H1 (cell line): ENCODE measurements around the gene BGLAP. TPM values are rescaled to one million over a fixed set of nuclear protein-coding genes. Genes with fewer than 3 reads are reported as not detected.

Experiments
- CTCF ChIA-PET: fragments of 300-600 bp; sonication (Branson Sonifier 250); formaldehyde crosslinking; loops from one replicate; lab custom pipeline; 2021; ENCODE audit not compliant: partially characterized antibody; lab: Charles Lee
- POLR2A ChIA-PET: fragments of 300-600 bp; sonication (Branson Sonifier 250); formaldehyde crosslinking; loops from one replicate; lab custom pipeline; 2021; ENCODE audit warnings: inconsistent platforms; ENCODE audit not compliant: partially characterized antibody; lab: Charles Lee
- DNase-seq, 2 experiments: peaks; one replicate each; pipeline versions ENCODE4 v3.0.0 to v3.0.0-alpha.2; 2010 to 2022; ENCODE audit warnings: low spot score in 2 of 2, low read depth in 1 of 2, mixed read lengths in 1 of 2
- FAIRE-seq: peaks from 2 replicates; lab custom pipeline; 2011; peaks lifted over from hg19 to GRCh38; lab: Jason Lieb, UNC
- H2AFZ ChIP-seq: 2 replicates; pipeline ENCODE4 v1.8.1; 2012; ENCODE audit warnings: low read length, inconsistent platforms
- H2AK5ac ChIP-seq: 2 replicates; pipeline ENCODE4 v1.6.1; 2013; ENCODE audit warnings: low read depth, low read length
- H2BK120ac ChIP-seq: replicated peaks from 2 replicates; pipeline ENCODE3; 2013; ENCODE audit warnings: low read depth, low read length, inconsistent platforms
- H2BK12ac ChIP-seq: 2 replicates; pipeline ENCODE4 v1.6.1; 2013; ENCODE audit warnings: low read depth, low read length
- H2BK15ac ChIP-seq: 2 replicates; pipeline ENCODE4 v1.6.1; 2013; ENCODE audit warnings: low read length
- H2BK20ac ChIP-seq: 2 replicates; pipeline ENCODE4 v1.6.1; 2013; ENCODE audit warnings: low read length
- H2BK5ac ChIP-seq: 2 replicates; pipeline ENCODE4 v1.6.1; 2013; ENCODE audit warnings: low read depth, low read length
- H3K14ac ChIP-seq: 2 replicates; pipeline ENCODE4 v1.6.1; 2013; ENCODE audit warnings: inconsistent platforms; ENCODE audit not compliant: insufficient read length
- H3K18ac ChIP-seq: 2 replicates; pipeline ENCODE4 v1.6.1; 2013; ENCODE audit warnings: low read length; ENCODE audit errors: extremely low read depth
- H3K23ac ChIP-seq: 2 replicates; pipeline ENCODE4 v1.6.1; 2013; ENCODE audit warnings: inconsistent platforms; ENCODE audit not compliant: insufficient read length
- H3K23me2 ChIP-seq: 2 replicates; pipeline ENCODE4 v1.6.1; 2013; ENCODE audit warnings: low read depth, low read length
- H3K27ac ChIP-seq: 2 replicates; pipeline ENCODE4 v1.6.1; 2011; ENCODE audit warnings: low read depth, low read length, inconsistent platforms
- H3K27me3 ChIP-seq, 4 experiments: replicated peaks in 1 of 4; 1 replicate in 1 of 4; 2 replicates in 3 of 4; pipeline versions ENCODE4 v1.6.1 to v1.8.1; 2011 to 2013; ENCODE audit warnings: low read length in 3 of 4, mild to moderate bottlenecking in 3 of 4, inconsistent platforms in 2 of 4, mixed read lengths in 2 of 4, moderate library complexity in 1 of 4; ENCODE audit not compliant: control insufficient read depth in 3 of 4, insufficient read depth in 3 of 4; ENCODE audit errors: extremely low read depth in 1 of 4
- H3K36me3 ChIP-seq, 4 experiments: 2 replicates each; pipeline versions ENCODE4 v1.6.1 to v1.8.1; 2011 to 2013; ENCODE audit warnings: mild to moderate bottlenecking in 4 of 4, low read length in 3 of 4, moderate library complexity in 2 of 4, control low read depth in 1 of 4, inconsistent platforms in 1 of 4; ENCODE audit not compliant: insufficient read depth in 4 of 4, control insufficient read depth in 2 of 4
- H3K4ac ChIP-seq: replicated peaks from 2 replicates; pipeline ENCODE3; 2013; ENCODE audit warnings: low read length, low read depth, mixed read lengths, inconsistent platforms; ENCODE audit not compliant: insufficient read length
- H3K4me1 ChIP-seq, 4 experiments: replicated peaks in 1 of 4; 1 replicate in 1 of 4; 2 replicates in 3 of 4; pipeline versions ENCODE4 v1.6.1 to v1.8.1; 2011 to 2013; ENCODE audit warnings: low read length in 3 of 4, inconsistent platforms in 2 of 4, mixed read lengths in 1 of 4; ENCODE audit not compliant: insufficient read depth in 4 of 4, control insufficient read depth in 3 of 4
- H3K4me2 ChIP-seq, 2 experiments: 2 replicates each; pipeline versions ENCODE4 v1.6.1 to v1.8.1; 2011 to 2013; ENCODE audit warnings: low read depth in 2 of 2, low read length in 2 of 2, control low read depth in 1 of 2, inconsistent platforms in 1 of 2, mild to moderate bottlenecking in 1 of 2; ENCODE audit not compliant: insufficient read depth in 1 of 2
- H3K4me3 ChIP-seq, 4 experiments: fragments of 200-600, 300-600 bp in 1 of 4; sonication (generic), shearing (Covaris generic), sonication (Bioruptor Twin) in 1 of 4; 2 replicates each; pipeline versions ENCODE4 v1.5.1 to v1.8.1; 2011 to 2016; ENCODE audit warnings: low read length in 4 of 4, low read depth in 3 of 4, control low read depth in 2 of 4, inconsistent platforms in 2 of 4, mild to moderate bottlenecking in 2 of 4, mixed read lengths in 1 of 4, moderate library complexity in 1 of 4; ENCODE audit not compliant: insufficient read depth in 2 of 4; ENCODE audit errors: extremely low read depth in 1 of 4
- H3K56ac ChIP-seq: replicated peaks from 2 replicates; pipeline ENCODE3; 2013; ENCODE audit warnings: low read depth, mild to moderate bottlenecking, mixed read lengths, low read length, inconsistent platforms; ENCODE audit not compliant: insufficient read length
- H3K79me1 ChIP-seq: 2 replicates; pipeline ENCODE4 v1.6.1; 2013; ENCODE audit warnings: low read depth, low read length, control low read depth
- H3K79me2 ChIP-seq, 2 experiments: 2 replicates each; pipeline versions ENCODE4 v1.6.1 to v1.8.1; 2012 to 2013; ENCODE audit warnings: low read length in 2 of 2, mild to moderate bottlenecking in 2 of 2, inconsistent platforms in 1 of 2; ENCODE audit not compliant: insufficient read depth in 2 of 2, control insufficient read depth in 1 of 2
- H3K9ac ChIP-seq, 4 experiments: replicated peaks in 1 of 4; 1 replicate in 1 of 4; 2 replicates in 3 of 4; pipeline versions ENCODE4 v1.6.1 to v1.8.1; 2011 to 2013; ENCODE audit warnings: low read depth in 3 of 4, low read length in 3 of 4, control low read depth in 2 of 4, mild to moderate bottlenecking in 2 of 4, moderate library complexity in 2 of 4, inconsistent platforms in 1 of 4; ENCODE audit errors: extremely low read depth in 1 of 4
- H3K9me3 ChIP-seq, 2 experiments: 2 replicates each; pipeline versions ENCODE4 v1.6.1 to v1.8.1; 2012 to 2013; ENCODE audit warnings: mild to moderate bottlenecking in 2 of 2, moderate library complexity in 2 of 2, control low read depth in 1 of 2, inconsistent platforms in 1 of 2, low read depth in 1 of 2, low read length in 1 of 2, mixed read lengths in 1 of 2; ENCODE audit not compliant: insufficient read depth in 2 of 2
- H4K20me1 ChIP-seq, 2 experiments: replicated peaks in 1 of 2; 2 replicates each; pipeline versions ENCODE3 to v1.8.1; 2011 to 2013; ENCODE audit warnings: inconsistent platforms in 2 of 2, low read length in 2 of 2, mild to moderate bottlenecking in 1 of 2; ENCODE audit not compliant: insufficient read depth in 2 of 2, control insufficient read depth in 1 of 2
- H4K5ac ChIP-seq: 2 replicates; pipeline ENCODE4 v1.6.1; 2013; ENCODE audit warnings: low read length, low read depth, mixed read lengths, inconsistent platforms; ENCODE audit not compliant: insufficient read length
- H4K8ac ChIP-seq: 2 replicates; pipeline ENCODE4 v1.8.0; 2013; ENCODE audit warnings: mild to moderate bottlenecking, moderate library complexity, low read length, inconsistent platforms; ENCODE audit not compliant: insufficient read depth; ENCODE audit errors: extremely low read depth
- H4K91ac ChIP-seq: replicated peaks from 2 replicates; pipeline ENCODE3; 2013; ENCODE audit warnings: low read length, mixed read lengths, inconsistent platforms; ENCODE audit not compliant: insufficient read length
- PHF8 ChIP-seq: fragments of 200-600 bp; sonication (generic); conservative IDR thresholded peaks from 2 replicates; pipeline ENCODE4 v1.7.1; 2012; ENCODE audit warnings: low read depth, mild to moderate bottlenecking, inconsistent platforms, low read length, moderate library complexity
- WGBS, 2 experiments: shearing (Covaris generic) in 1 of 2; methylation state at CpG; one replicate each; pipeline versions ENCODE4 v1.1.6 to v1.1.7; 2013 to 2015; ENCODE audit warnings: low lambda C conversion rate in 2 of 2, mixed read lengths in 2 of 2, inconsistent platforms in 1 of 2, low coverage in 1 of 2, missing lambda C conversion rate in 1 of 2; ENCODE audit not compliant: insufficient replicate concordance in 2 of 2, insufficient coverage in 1 of 2, insufficient read length in 1 of 2; ENCODE audit errors: extremely low coverage in 1 of 2, missing lambda C conversion rate in 1 of 2; 5-methylcytosine and 5-hydroxymethylcytosine counted together
- polyA plus RNA-seq, 7 experiments: library from polyadenylated mRNA; depleted of rRNA in 3 of 7; stranded (reverse) in 5 of 7; unstranded in 2 of 7; fragments of >200 nt in 5 of 7; fragments of 200-250 nt in 2 of 7; gene quantifications; 1 replicate in 5 of 7; 2 replicates in 1 of 7; 4 replicates in 1 of 7; pipeline versions ENCODE4 v1.2.1 to v1.2.3, GENCODE V29; 2011 to 2013; ENCODE audit warnings: missing spikeins in 2 of 7, mixed read lengths in 2 of 7
- total RNA-seq: library from RNA; stranded (reverse); fragmentation: NEBNext Ultra II Directional; extraction: Animal tissue kit (Norgen Biotek cat#: 25700); gene quantifications from 2 replicates; pipeline ENCODE4 v1.2.1, GENCODE V29; 2021
- TF ChIP-seq, protein P1 (sequence below): IDR thresholded peaks from 2 replicates; pipeline ENCODE4 v1.6.1; 2011; ENCODE audit warnings: low read length, improper control_type of control experiment

The BGLAP gene
- total and polyA plus RNA-seq, 2 of the 8 experiments (the other 6 are each of a cell fraction or from before 2014, with no cell fraction given): 1.2 to 1.5 TPM

DNA sequence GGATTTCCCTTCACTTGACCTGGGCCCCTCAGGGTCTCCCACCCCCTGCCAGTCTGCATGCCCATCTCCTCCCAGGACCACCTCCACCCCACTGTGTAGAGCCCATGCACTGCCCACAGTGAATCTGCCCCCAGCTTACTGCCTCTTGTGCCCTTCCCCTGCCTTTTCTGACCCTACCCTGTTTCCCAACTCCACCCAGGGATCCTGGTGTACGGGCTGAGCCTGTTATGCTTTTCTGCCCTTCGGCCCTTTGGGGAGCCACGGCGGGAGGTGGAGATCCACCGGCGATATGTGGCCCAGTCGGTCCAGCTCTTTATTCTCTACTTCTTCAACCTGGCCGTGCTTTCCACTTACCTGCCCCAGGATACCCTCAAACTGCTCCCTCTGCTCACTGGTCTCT lies 44.1 kb downstream of the BGLAP start:
- POLR2A ChIA-PET: interaction anchor here (1.0 to 17.4 kb wide), 5 partner anchors 15 to 73 kb away, joined by 3 to 221 read pairs (median 3); partner anchors contain the start of genes GLMP, PMF1 and VHLL
- Histone ChIP-seq H4K91ac (no peak overlapping the region), H3K27me3 (no peaks in the 10 kb centered on the region), H3K23ac (no peak overlapping the region), H3K23me2 (peaks cover 13% of the 10 kb centered on the region), H4K8ac (no peak overlapping the region), H3K36me3 (no peaks in the 10 kb centered on the region), H4K5ac (no peak overlapping the region), H2BK120ac (no peak overlapping the region), H3K4me2 (no peak overlapping the region), H2BK20ac (no peak overlapping the region), H3K4me1 (peaks cover 0 to 9% (median 3%) of the 10 kb centered on the region in 4 experiments; a peak in 2 of 7 replicates), H2AK5ac (no peak overlapping the region), H3K18ac (no peak overlapping the region), H3K14ac (no peak overlapping the region), H2BK15ac (no peak overlapping the region), H3K27ac (no peak overlapping the region), H3K9ac (no peak overlapping the region), H3K79me2 (peaks cover 9 to 12% of the 10 kb centered on the region in 2 experiments), H3K56ac (no peak overlapping the region), H2BK5ac (no peak overlapping the region), H3K4me3 (no peak overlapping the region), H3K4ac (no peak overlapping the region), H4K20me1 (peaks cover 0 to 4% of the 10 kb centered on the region in 2 experiments), H2AFZ (no peak overlapping the region), H3K9me3 (no peaks in the 10 kb centered on the region), H3K79me1 (0 out of 2 replicates have a peak, but pooled peaks cover 2% of the 10 kb centered on the region), H2BK12ac (no peak overlapping the region)
- WGBS, 2 experiments: 94% methylated on average over 8 of the region's 8 CpGs; no CpG with 5 or more reads in 1 of the 2 experiments
- DNase-seq: no peak
- TF ChIP-seq, protein P1, sequence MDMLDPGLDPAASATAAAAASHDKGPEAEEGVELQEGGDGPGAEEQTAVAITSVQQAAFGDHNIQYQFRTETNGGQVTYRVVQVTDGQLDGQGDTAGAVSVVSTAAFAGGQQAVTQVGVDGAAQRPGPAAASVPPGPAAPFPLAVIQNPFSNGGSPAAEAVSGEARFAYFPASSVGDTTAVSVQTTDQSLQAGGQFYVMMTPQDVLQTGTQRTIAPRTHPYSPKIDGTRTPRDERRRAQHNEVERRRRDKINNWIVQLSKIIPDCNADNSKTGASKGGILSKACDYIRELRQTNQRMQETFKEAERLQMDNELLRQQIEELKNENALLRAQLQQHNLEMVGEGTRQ: no peak
- no peak for TF ChIP-seq PHF8
- CTCF ChIA-PET: interaction anchor here (0.6 to 1.0 kb wide), 2 partner anchors 40 to 300 kb away, joined by 3 read pairs; no protein-coding TSS in a partner anchor
- no peak for FAIRE-seq
